GM10248 (cell line): Measurements from ENCODE around the gene USP40.

Experiments used
- CTCF ChIA-PET: fragments of 300-600 bp; sonication (Branson Sonifier 250); formaldehyde crosslinking; extraction: SDS; loops from one replicate; lab custom pipeline; 2021; ENCODE audit warnings: antibody characterized with exemption; lab: Yijun Ruan, JAX
- POLR2A ChIA-PET: fragments of 350-650 bp; sonication (Branson Sonifier 250); formaldehyde crosslinking; extraction: SDS; loops from one replicate; lab custom pipeline; 2020; ENCODE audit warnings: antibody characterized with exemption; lab: Yijun Ruan, JAX
- DNase-seq: peaks from one replicate; pipeline ENCODE4 v3.0.0; 2012; ENCODE audit errors: extremely low spot score
- CTCF ChIP-seq: IDR thresholded peaks from 2 replicates; pipeline ENCODE4 v1.5.1; 2012; ENCODE audit warnings: mild to moderate bottlenecking, low read depth; ENCODE audit errors: extremely low read depth, missing control alignments, control extremely low read depth

USP40 gene

GRCh38 chr2:233572468-233572867 is 5.9 kb upstream of the USP40 start:
- CTCF ChIA-PET = no interaction called here
- POLR2A ChIA-PET = no interaction called here
- no peak for DNase-seq
- TF ChIP-seq CTCF = no peak

GRCh38 chr2:233571462-233571861 is 4.9 kb upstream of the USP40 start:
- TF ChIP-seq CTCF = no peak
- CTCF ChIA-PET = no interaction called here

GRCh38 chr2:233571001-233571400 is 4.4 kb upstream of the USP40 start:
- ChIA-PET CTCF (no interaction called here), POLR2A (no interaction called here)
- no peak for DNase-seq
- no peak for TF ChIP-seq CTCF

More at GRCh38 chr2:233571462-233571861, 4.9 kb upstream of the USP40 start:
- POLR2A ChIA-PET = no interaction called here
- no peak for DNase-seq

GRCh38 chr2:233565685-233566140 is 869 bp downstream of the USP40 start:
- DNase-seq = no peak
- ChIA-PET POLR2A (interaction anchor here (0.8 kb wide), 1 partner anchor 8 kb away, joined by 4 read pairs; no protein-coding TSS in a partner anchor), CTCF (interaction anchor here (1.7 kb wide), 1 partner anchor 8 kb away, joined by 4 read pairs; no protein-coding TSS in a partner anchor)
- no peak for TF ChIP-seq CTCF

GRCh38 chr2:233563663-233564430 is 2.7 kb downstream of the USP40 start:
- TF ChIP-seq CTCF = no peak

GRCh38 chr2:233556881-233557736 is 9.5 kb downstream of the USP40 start:
- TF ChIP-seq CTCF = no peak
- POLR2A ChIA-PET = interaction anchor here (0.6 kb wide), 1 partner anchor 9 kb away, joined by 4 read pairs; no protein-coding TSS in a partner anchor
- DNase-seq = no peak
- CTCF ChIA-PET = interaction anchor here (0.9 to 1.2 kb wide), 3 partner anchors 9 to 17 kb away, joined by 3 to 4 read pairs (median 3); partner anchors contain the start of gene USP40

More at GRCh38 chr2:233563663-233564430, 2.7 kb downstream of the USP40 start:
- ChIA-PET POLR2A (no interaction called here), CTCF (interaction anchor here (1.0 to 1.3 kb wide), 3 partner anchors 10 to 112 kb away, joined by 3 read pairs; no protein-coding TSS in a partner anchor)
- no peak for DNase-seq
